ENCODE data around the gene PLEKHJ1.

PLEKHJ1 gene

GRCh38 chr19:2219726-2220125 is 16.4 kb downstream of the PLEKHJ1 start:
- no peak for DNase-seq (ENCODE audit: extremely low read depth, low read depth)
- no peak for TF ChIP-seq CTCF (IDR thresholded peaks at IDR 0.05; ENCODE audit: low read depth, low read length)

- TF ChIP-seq CTCF (IDR thresholded peaks at IDR 0.05; ENCODE audit: low read depth, low read length) = no peak
- no peak for DNase-seq (ENCODE audit: extremely low read depth, low read depth)
Observed at GRCh38 chr19:2217591-2217990, 18.5 kb downstream of the PLEKHJ1 start.

GRCh38 chr19:2216361-2217225 is 19.5 kb downstream of the PLEKHJ1 start:
- no peak for DNase-seq (ENCODE audit: extremely low read depth, low read depth)
- no peak for TF ChIP-seq CTCF (IDR thresholded peaks at IDR 0.05; ENCODE audit: low read depth, low read length)

- TF ChIP-seq CTCF (IDR thresholded peaks at IDR 0.05; ENCODE audit: low read depth, low read length) = no peak
- no peak for DNase-seq (ENCODE audit: extremely low read depth, low read depth)
Observed at GRCh38 chr19:2215281-2215751, 20.8 kb downstream of the PLEKHJ1 start.

- no peak for DNase-seq (ENCODE audit: extremely low read depth, low read depth)
- no peak for TF ChIP-seq CTCF (IDR thresholded peaks at IDR 0.05; ENCODE audit: low read depth, low read length)
Observed at GRCh38 chr19:2214251-2214650, 21.9 kb downstream of the PLEKHJ1 start.

- no peak for TF ChIP-seq CTCF (IDR thresholded peaks at IDR 0.05; ENCODE audit: low read depth, low read length)
- no peak for DNase-seq (ENCODE audit: extremely low read depth, low read depth)
Observed at GRCh38 chr19:2213799-2214198, 22.3 kb downstream of the PLEKHJ1 start.

- DNase-seq (ENCODE audit: extremely low read depth, low read depth) = no peak
- no peak for TF ChIP-seq CTCF (IDR thresholded peaks at IDR 0.05; ENCODE audit: low read depth, low read length)
Observed at GRCh38 chr19:2212861-2213711, 23.0 kb downstream of the PLEKHJ1 start.
